ENCODE data around the gene POMGNT1. TPM values are rescaled to one million over a fixed set of nuclear protein-coding genes. Genes with fewer than 3 reads are reported as not detected.
"Not testable (repeated sequence)": the region's sequence is repeated elsewhere in the genome, so short reads cannot be mapped to it uniquely, and the experiment has no call there.

POMGNT1 gene
- total RNA-seq = 10 to 100 TPM; 31.0 to 50.4 (median 38.2) TPM

DNA sequence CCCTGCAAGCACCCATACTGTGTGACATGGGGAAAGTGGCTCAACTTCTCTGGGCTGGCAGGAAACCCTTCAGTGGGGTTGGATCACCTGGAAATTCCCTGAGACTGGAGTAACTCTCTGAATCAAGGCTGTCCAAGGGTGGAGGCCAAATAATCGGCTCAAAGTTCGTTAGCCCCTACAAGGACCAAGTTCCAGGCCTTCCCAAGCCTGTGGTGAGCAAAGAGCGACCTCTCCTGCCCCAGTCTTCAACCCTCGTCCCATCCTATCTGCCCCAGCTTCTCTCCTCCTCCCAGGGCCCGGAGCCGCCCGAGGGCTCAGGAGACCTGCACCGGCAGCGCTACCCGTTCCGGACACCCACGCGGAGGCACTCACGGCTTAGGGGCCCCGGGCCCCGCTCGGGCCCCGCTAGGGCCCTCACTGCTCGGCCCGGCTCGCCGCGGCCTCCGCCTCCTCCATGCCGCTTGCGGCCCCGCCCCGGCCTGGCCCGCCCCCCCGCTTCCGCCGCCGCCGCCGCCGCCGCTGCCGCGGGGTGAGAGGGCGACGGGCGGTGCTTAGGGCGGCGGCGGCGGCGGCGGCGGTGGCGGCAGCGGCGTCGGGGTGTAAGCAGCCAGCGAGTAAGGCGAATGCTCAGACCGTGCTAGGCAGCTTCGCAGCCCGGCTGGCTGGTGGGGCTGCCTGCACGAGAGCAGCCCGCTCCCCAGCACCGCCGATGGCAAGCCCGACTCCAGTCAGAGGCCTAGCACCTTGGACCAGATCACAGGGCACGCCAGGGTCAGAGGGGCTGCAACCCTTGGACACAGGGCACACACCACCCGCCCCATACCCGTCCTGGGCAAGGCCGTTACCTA, at the start of gene POMGNT1:
POMGNT1 (minus strand) TSS at position 471 of the 848 bp plus-strand sequence. CDS start 613 bp downstream, outside the sequence.
- H3K27me3 ChIP-seq = no peaks in the 10 kb centered on the region
- H3K27ac ChIP-seq = peak within 1 kb of the TSS; percentile 45 to 88 (median 77)
- peaks cover 0 to 31% of the 10 kb centered on the region in 2 donors for H3K36me3 ChIP-seq
- TF ChIP-seq CTCF (IDR thresholded peaks at IDR 0.05) (peak in 1 of 4 experiments; percentile 29), POLR2A (IDR thresholded peaks at IDR 0.05) (peak; percentile 53 to 56), EP300 (IDR thresholded peaks at IDR 0.05) (no peak), POLR2AphosphoS5 (IDR thresholded peaks at IDR 0.05) (peak; percentile 46)
- peaks cover 0 to 53% (median 15%) of the 10 kb centered on the region in 3 donors for H3K4me1 ChIP-seq
- peak within 1 kb of the TSS; percentile 57 to 68 for H3K4me3 ChIP-seq
- peak; percentile 94 for ATAC-seq
- WGBS, 2 donors (ENCODE audit: low coverage in 1 of 2) = 0% methylated on average over 9 of the region's 67 CpGs; no CpG with 5 or more reads in 1 of the 2 donors
- no peaks in the 10 kb centered on the region for H3K9me3 ChIP-seq

- TF ChIP-seq POLR2A (IDR thresholded peaks at IDR 0.05) (no peak), POLR2AphosphoS5 (IDR thresholded peaks at IDR 0.05) (peak; percentile 38)
- WGBS, 2 donors (ENCODE audit: low coverage in 1 of 2) = 0 to 1% methylated on average over 8 to 13 of the region's 49 CpGs
- ATAC-seq = peak; percentile 98
- no peaks in the 10 kb centered on the region for H3K9me3 ChIP-seq
- peak within 1 kb of the TSS; percentile 55 to 61 for H3K4me3 ChIP-seq
- no peaks in the 10 kb centered on the region for H3K27me3 ChIP-seq
- peak within 1 kb of the TSS in 3 of 4 donors; percentile 55 to 72 (median 68) for H3K27ac ChIP-seq
- H3K36me3 ChIP-seq = no peaks in the 10 kb centered on the region
- peaks cover 0 to 17% (median 5%) of the 10 kb centered on the region in 3 donors for H3K4me1 ChIP-seq
These were observed 49.3 kb upstream of the POMGNT1 start, which contains the start of gene RAD54L for GRCh38 chr1:46247436-46248121. Gene RAD54L, plus strand, starts transcription at chr1:46247763. Its CDS starts 643 bp downstream, at chr1:46248406.

- peaks cover 0 to 17% (median 5%) of the 10 kb centered on the region in 3 donors for H3K4me1 ChIP-seq
- WGBS, 2 donors (ENCODE audit: low coverage in 1 of 2) = 2 to 4% methylated on average over 13 to 21 of the region's 35 CpGs
- H3K9me3 ChIP-seq = no peaks in the 10 kb centered on the region
- peak overlapping the region in 3 of 4 donors; percentile 55 to 72 (median 68) for H3K27ac ChIP-seq
- peak overlapping the region; percentile 55 to 61 for H3K4me3 ChIP-seq
- H3K27me3 ChIP-seq = no peaks in the 10 kb centered on the region
- peak; percentile 86 for ATAC-seq
- H3K36me3 ChIP-seq = no peaks in the 10 kb centered on the region
- TF ChIP-seq POLR2AphosphoS5 (IDR thresholded peaks at IDR 0.05) (no peak), CTCF (IDR thresholded peaks at IDR 0.05) (no peak), EP300 (IDR thresholded peaks at IDR 0.05) (no peak), POLR2A (IDR thresholded peaks at IDR 0.05) (no peak)
These were observed 48.6 kb upstream of the POMGNT1 start for GRCh38 chr1:46246548-46247435.

GRCh38 chr1:46246136-46246535, 47.9 kb upstream of the POMGNT1 start:
- ATAC-seq, H3K27me3 ChIP-seq, H3K27ac ChIP-seq, H3K9me3 ChIP-seq, H3K4me3 ChIP-seq, H3K36me3 ChIP-seq: not testable (repeated sequence)
- peaks cover 0 to 17% (median 5%) of the 10 kb centered on the region in 3 donors for H3K4me1 ChIP-seq
- 96 to 97% methylated on average over 6 to 11 of the region's 17 CpGs for WGBS, 2 donors (ENCODE audit: low coverage in 1 of 2)

DNA sequence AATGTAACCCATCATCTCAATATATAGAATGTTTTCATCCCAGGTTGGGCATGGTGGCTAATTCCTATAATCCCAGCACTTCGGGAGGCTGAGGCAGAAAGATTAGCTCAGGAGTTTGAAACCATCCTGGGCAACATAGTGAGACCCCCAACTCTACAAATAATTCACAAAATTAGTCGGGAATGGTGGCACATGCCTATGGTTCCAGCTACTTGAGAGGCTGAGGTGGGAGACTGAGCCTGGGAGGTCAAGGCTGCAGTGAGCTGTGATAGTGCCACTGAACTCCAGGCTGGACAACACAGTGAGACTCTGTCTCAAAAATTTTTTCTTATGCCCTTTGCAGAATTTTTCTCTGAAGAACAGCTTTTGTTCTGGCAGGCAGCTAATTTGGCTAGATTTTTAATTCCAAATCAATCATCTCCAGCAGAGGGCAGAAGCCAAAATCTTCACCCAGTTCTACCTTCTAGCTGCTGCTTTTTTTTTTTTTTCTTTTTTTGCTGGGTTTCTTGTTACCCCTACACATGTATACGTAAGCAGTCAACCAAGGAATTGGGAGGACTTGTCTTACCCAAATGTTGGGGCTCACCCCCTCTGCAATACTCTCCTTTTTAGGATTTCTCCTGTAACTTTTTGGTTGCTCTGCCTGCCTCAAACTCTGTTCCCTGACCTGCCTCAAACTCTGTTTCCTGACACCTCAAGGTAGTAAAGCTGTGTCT, 46.6 kb upstream of the POMGNT1 start:
- Histone ChIP-seq H3K4me3 (no peak overlapping the region), H3K27me3 (no peaks in the 10 kb centered on the region), H3K4me1 (peaks cover 0 to 17% (median 5%) of the 10 kb centered on the region in 3 donors), H3K9me3 (no peaks in the 10 kb centered on the region), H3K27ac (no peak overlapping the region), H3K36me3 (no peaks in the 10 kb centered on the region)
- TF ChIP-seq CTCF (IDR thresholded peaks at IDR 0.05) = peak in 1 of 4 experiments; percentile 4
- TF ChIP-seq EP300 (IDR thresholded peaks at IDR 0.05) = no peak
- WGBS, 2 donors (ENCODE audit: low coverage in 1 of 2) = 68 to 74% methylated on average over 3 of the region's 3 CpGs
- no peak for ATAC-seq

GRCh38 chr1:46243831-46244230, 45.6 kb upstream of the POMGNT1 start:
- not testable (repeated sequence) for H3K4me3 ChIP-seq, H3K36me3 ChIP-seq, H3K27ac ChIP-seq, ATAC-seq, H3K27me3 ChIP-seq, H3K9me3 ChIP-seq
- H3K4me1 ChIP-seq = peaks cover 0 to 17% (median 5%) of the 10 kb centered on the region in 3 donors
- 86% methylated on average over 2 to 3 of the region's 3 CpGs for WGBS, 2 donors (ENCODE audit: low coverage in 1 of 2)
